ENCODE measurements around the gene TAS2R10.

TAS2R10 gene

GRCh38 chr12:10783252-10783651, 42.9 kb downstream of the TAS2R10 start:
- intact Hi-C loops (cut with DNase I) = no loop called here
- DNase-seq = no peak

- DNase-seq = no peak
- intact Hi-C loops (cut with DNase I) = no loop called here
Measured at GRCh38 chr12:10779103-10779502, 47.1 kb downstream of the TAS2R10 start.
